ENCODE results near the gene MMS19. TPM values are rescaled to one million over a fixed set of nuclear protein-coding genes. Genes with fewer than 3 reads are reported as not detected.

The MMS19 gene
- total RNA-seq, 4 donors from 2014 or later: 111 to 238 (median 118) TPM

DNA sequence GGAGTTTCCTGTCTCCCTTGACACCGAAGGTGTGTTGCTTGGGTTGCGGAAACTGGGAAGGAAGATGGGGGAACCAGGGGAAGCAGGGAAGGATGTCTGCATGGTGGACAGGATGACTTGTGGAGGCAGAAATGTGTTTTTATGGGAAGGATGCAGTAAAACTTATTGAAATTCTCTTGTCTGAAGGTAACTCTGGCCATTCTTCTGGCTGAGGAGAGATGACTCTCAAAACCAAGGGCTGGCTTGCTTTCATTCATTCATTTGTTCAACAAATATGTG lies 2.0 kb upstream of the MMS19 start:
- H3K27me3 ChIP-seq: no peaks in the 10 kb centered on the region
- no peak for TF ChIP-seq EP300 (IDR thresholded peaks at IDR 0.05)
- TF ChIP-seq POLR2A (IDR thresholded peaks at IDR 0.05): no peak
- TF ChIP-seq POLR2AphosphoS5 (IDR thresholded peaks at IDR 0.05): no peak
- TF ChIP-seq, protein P1, sequence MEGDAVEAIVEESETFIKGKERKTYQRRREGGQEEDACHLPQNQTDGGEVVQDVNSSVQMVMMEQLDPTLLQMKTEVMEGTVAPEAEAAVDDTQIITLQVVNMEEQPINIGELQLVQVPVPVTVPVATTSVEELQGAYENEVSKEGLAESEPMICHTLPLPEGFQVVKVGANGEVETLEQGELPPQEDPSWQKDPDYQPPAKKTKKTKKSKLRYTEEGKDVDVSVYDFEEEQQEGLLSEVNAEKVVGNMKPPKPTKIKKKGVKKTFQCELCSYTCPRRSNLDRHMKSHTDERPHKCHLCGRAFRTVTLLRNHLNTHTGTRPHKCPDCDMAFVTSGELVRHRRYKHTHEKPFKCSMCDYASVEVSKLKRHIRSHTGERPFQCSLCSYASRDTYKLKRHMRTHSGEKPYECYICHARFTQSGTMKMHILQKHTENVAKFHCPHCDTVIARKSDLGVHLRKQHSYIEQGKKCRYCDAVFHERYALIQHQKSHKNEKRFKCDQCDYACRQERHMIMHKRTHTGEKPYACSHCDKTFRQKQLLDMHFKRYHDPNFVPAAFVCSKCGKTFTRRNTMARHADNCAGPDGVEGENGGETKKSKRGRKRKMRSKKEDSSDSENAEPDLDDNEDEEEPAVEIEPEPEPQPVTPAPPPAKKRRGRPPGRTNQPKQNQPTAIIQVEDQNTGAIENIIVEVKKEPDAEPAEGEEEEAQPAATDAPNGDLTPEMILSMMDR (IDR thresholded peaks at IDR 0.05): no peak
- H3K4me1 ChIP-seq: peaks cover 45% of the 10 kb centered on the region
- H3K9me3 ChIP-seq: no peaks in the 10 kb centered on the region
- no peaks in the 10 kb centered on the region for H3K36me3 ChIP-seq
- no peak for DNase-seq (ENCODE audit: low spot score in 2 of 2)
- 54% methylated on average over 2 of the region's 2 CpGs for WGBS
- peak overlapping the region; percentile 81 for H3K4me3 ChIP-seq
- H3K27ac ChIP-seq: no peak overlapping the region

DNA sequence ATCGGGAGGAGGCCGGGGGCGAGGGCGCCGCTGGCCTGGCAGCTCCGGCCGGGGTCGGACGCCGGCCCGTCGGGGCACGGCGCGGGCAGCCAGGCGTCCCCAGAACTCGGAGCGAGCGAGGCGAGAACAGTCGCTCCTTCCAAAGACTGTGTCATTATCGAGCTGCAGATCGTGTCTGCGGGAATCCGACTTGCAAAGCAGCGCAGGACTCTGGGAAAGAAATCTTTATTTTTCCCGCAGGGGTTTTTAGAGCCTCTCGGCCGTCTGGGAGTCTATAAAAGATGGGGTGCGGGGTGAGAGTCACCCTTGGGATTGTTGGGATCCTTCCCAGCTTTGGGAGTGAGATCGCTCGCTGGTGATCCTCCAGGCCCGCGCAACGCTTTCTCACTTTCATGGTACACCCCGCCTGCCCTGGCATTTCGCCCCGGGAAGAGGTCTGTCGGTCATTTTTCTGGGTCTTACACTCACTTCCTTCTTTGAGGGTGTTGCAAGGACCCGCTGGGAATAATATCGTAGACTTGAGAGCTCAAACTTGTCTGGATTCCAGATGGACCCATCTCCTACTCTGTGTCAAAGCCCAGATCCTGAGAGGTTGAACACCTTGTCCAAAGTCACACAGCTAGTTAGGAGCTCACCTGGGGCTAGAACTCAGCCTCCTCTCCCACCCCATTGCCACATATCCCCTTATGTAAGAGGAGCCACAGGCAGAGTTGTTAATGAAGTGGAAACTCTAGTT lies 1.5 kb upstream of the MMS19 start:
- Histone ChIP-seq H3K4me3 (peak overlapping the region; percentile 81), H3K27me3 (no peaks in the 10 kb centered on the region), H3K4me1 (peaks cover 50% of the 10 kb centered on the region), H3K27ac (peak overlapping the region; percentile 98), H3K36me3 (no peaks in the 10 kb centered on the region), H3K9me3 (no peaks in the 10 kb centered on the region)
- DNase-seq (ENCODE audit: low spot score in 2 of 2): peak; percentile 88 to 89
- WGBS: 10% methylated on average over 14 of the region's 41 CpGs
- TF ChIP-seq POLR2AphosphoS5 (IDR thresholded peaks at IDR 0.05) (no peak), EP300 (IDR thresholded peaks at IDR 0.05) (no peak), POLR2A (IDR thresholded peaks at IDR 0.05) (no peak)
- TF ChIP-seq, protein P1 (IDR thresholded peaks at IDR 0.05): no peak

DNA sequence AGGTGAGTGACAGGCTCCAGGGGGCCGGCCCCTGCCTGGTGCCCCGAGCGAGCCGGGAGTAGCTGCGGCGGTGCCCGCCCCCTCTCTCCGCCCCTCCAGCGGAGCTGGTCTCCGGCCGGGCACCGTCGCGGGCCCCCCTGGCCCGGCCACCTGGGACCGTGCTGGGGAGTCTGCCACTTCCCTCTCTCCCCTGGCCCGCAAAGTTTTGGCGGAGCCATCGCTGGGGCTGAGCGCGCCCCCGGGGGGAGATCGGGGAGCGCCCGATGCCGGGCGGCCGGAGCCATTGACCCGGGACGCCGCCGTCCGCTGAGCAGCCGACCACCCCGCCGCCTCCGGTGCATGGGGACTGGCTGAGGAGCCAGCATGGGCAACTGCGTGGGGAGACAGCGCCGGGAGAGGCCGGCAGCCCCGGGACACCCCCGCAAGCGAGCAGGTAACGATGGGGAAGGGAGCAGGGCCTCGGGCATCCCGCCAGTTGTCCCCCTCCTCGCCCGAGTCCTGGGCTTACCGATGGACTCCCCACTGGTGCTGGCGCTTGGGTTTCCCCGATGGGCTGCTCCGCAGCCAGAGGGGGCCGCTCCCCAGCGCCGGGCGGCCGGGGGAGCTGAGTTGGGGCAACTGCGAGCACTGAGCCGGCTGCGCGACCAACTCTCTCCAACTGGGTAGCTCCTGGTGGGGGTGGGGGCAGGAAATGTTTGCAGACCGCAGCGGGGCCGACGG lies 779 bp upstream of the MMS19 start, which contains the start of gene UBTD1:
Gene UBTD1, plus strand, starts transcription at position 84 of the 720 bp plus-strand sequence. Its CDS starts 280 bp downstream, at position 364.
- TF ChIP-seq POLR2AphosphoS5 (IDR thresholded peaks at IDR 0.05) (no peak), POLR2A (IDR thresholded peaks at IDR 0.05) (peak in 1 of 2 donors; percentile 8)
- Histone ChIP-seq H3K27ac (peak within 1 kb of the TSS; percentile 98), H3K36me3 (no peaks in the 10 kb centered on the region), H3K9me3 (no peaks in the 10 kb centered on the region), H3K27me3 (no peaks in the 10 kb centered on the region), H3K4me1 (peaks cover 56% of the 10 kb centered on the region), H3K4me3 (peak within 1 kb of the TSS; percentile 81)
- peak; percentile 85 for DNase-seq (ENCODE audit: low spot score in 2 of 2)
- WGBS: 0% methylated on average over 10 of the region's 66 CpGs

DNA sequence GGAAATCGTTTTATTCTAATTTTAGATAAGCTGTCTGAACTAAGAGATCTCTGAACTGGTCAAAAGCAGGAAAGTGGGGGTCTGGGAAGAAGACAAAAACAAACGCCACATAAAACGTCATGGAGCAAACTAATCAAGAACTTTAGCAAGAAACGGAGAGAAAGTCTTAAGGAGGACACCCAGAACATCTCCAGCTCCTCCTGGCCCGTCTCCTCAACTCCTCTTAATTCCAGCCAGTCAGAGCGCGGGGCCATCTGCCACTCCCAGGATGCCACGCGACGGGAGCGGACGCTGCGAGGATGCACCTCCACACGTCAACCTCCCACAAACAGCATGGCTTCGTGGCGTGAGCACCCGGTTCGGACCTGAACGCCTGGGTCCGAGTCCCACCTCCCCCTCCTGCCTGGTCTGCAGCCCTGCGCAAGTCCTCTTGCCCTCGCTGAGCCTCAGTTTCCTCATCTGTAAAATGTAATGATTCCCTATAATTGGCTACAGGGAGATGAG lies 598 bp downstream of the MMS19 start:
- peak overlapping the region; percentile 81 for H3K4me3 ChIP-seq
- peak; percentile 90 to 92 for DNase-seq (ENCODE audit: low spot score in 2 of 2)
- TF ChIP-seq, protein P1 (IDR thresholded peaks at IDR 0.05): no peak
- TF ChIP-seq EP300 (IDR thresholded peaks at IDR 0.05) (no peak), POLR2A (IDR thresholded peaks at IDR 0.05) (no peak), POLR2AphosphoS5 (IDR thresholded peaks at IDR 0.05) (no peak)
- no peaks in the 10 kb centered on the region for H3K9me3 ChIP-seq
- H3K4me1 ChIP-seq: peaks cover 51% of the 10 kb centered on the region
- no peaks in the 10 kb centered on the region for H3K27me3 ChIP-seq
- H3K27ac ChIP-seq: peak overlapping the region; percentile 98
- WGBS: 1% methylated on average over 21 of the region's 22 CpGs
- peaks cover 2% of the 10 kb centered on the region for H3K36me3 ChIP-seq

DNA sequence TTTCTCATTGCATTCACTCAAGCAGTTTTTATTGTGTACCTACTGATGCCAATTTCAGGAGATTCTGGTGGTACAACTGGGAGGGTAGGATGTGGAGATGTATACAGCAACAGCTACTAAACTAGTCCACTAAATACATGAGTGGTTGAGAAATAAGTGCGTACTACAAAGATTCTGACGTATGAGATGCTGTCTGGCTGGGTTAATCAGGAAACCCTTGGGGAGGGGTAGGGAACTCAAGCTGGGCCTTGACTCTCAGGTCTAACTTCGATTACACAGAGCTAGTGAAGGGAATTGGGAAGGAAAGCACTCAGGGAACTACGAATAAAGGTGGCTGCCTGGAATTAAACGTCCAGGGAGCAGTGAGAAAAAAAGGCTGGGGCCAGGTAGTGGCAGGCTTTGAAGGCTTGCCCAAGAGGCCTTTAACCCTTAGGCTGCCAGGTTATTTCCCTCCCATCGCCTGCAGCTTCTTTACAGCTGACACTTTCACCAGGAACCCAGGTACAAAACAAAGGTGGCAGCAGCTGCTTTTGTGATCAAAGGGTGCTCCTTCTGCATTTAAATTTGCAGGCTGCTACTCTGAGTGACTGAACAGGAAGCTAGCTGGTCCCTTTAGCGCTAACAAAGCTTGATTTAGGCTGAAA lies 3.2 kb downstream of the MMS19 start:
- H3K27ac ChIP-seq: no peak overlapping the region
- DNase-seq (ENCODE audit: low spot score in 2 of 2): no peak
- no peak overlapping the region for H3K4me3 ChIP-seq
- peaks cover 2% of the 10 kb centered on the region for H3K36me3 ChIP-seq
- WGBS: 34% methylated on average over 7 of the region's 7 CpGs
- H3K9me3 ChIP-seq: no peaks in the 10 kb centered on the region
- no peak for TF ChIP-seq POLR2AphosphoS5 (IDR thresholded peaks at IDR 0.05)
- TF ChIP-seq, protein P1 (IDR thresholded peaks at IDR 0.05): no peak
- no peak for TF ChIP-seq POLR2A (IDR thresholded peaks at IDR 0.05)
- TF ChIP-seq EP300 (IDR thresholded peaks at IDR 0.05): no peak
- no peaks in the 10 kb centered on the region for H3K27me3 ChIP-seq
- peaks cover 47% of the 10 kb centered on the region for H3K4me1 ChIP-seq
